Endothelial cell of umbilical vein (primary cell): Measurements from ENCODE around the gene COL20A1.

Source experiments
- CTCF ChIP-seq, 2 donors: IDR thresholded peaks; 1 replicate in 1 of 2; 2 replicates in 1 of 2; pipeline ENCODE4 v1.5.1; 2011; ENCODE audit warnings: low read length in 2 of 2, mild to moderate bottlenecking in 2 of 2, moderate library complexity in 2 of 2, control low read depth in 1 of 2, inconsistent platforms in 1 of 2, low read depth in 1 of 2; ENCODE audit not compliant: insufficient read depth in 1 of 2; ENCODE audit errors: extremely low read depth in 1 of 2
- EZH2 ChIP-seq: IDR thresholded peaks from 2 replicates; pipeline ENCODE4 v1.6.1; 2012; ENCODE audit warnings: borderline replicate concordance, low read depth, mild to moderate bottlenecking, moderate library complexity, low read length, inconsistent platforms; ENCODE audit not compliant: severe bottlenecking
- FOS ChIP-seq: IDR thresholded peaks from 2 replicates; pipeline ENCODE4 v1.6.1; 2011; ENCODE audit warnings: mild to moderate bottlenecking, low read length, moderate library complexity, borderline replicate concordance; ENCODE audit not compliant: insufficient read depth
- GATA2 ChIP-seq: IDR thresholded peaks from 2 replicates; pipeline ENCODE4 v1.7.0; 2011; ENCODE audit warnings: low read depth, mild to moderate bottlenecking, moderate library complexity, mixed read lengths, low read length; ENCODE audit not compliant: insufficient read length, insufficient read depth
- JUN ChIP-seq: IDR thresholded peaks from 2 replicates; pipeline ENCODE4 v1.6.1; 2011; ENCODE audit warnings: borderline replicate concordance, low read depth; ENCODE audit not compliant: insufficient read length, insufficient read depth
- MAX ChIP-seq: IDR thresholded peaks from 2 replicates; pipeline ENCODE4 v1.6.1; 2011; ENCODE audit not compliant: insufficient read depth, insufficient read length
- MYC ChIP-seq: IDR thresholded peaks from one replicate; pipeline ENCODE4 v1.6.1; 2011; ENCODE audit warnings: mild to moderate bottlenecking, low read depth, low read length
- POLR2A ChIP-seq: IDR thresholded peaks from 2 replicates; pipeline ENCODE4 v1.6.1; 2012; ENCODE audit warnings: low read depth, mild to moderate bottlenecking, control low read depth, low read length
- POLR2AphosphoS5 ChIP-seq: IDR thresholded peaks from 2 replicates; pipeline ENCODE4 v1.6.1; 2012; ENCODE audit warnings: low read depth, mild to moderate bottlenecking, control low read depth, low read length, moderate library complexity; ENCODE audit not compliant: insufficient read depth

GRCh38 chr20:63343460-63344445 is 50.8 kb downstream of the COL20A1 start:
- TF ChIP-seq EZH2, result no peak
- no peak for TF ChIP-seq CTCF (IDR thresholded peaks at IDR 0.05; ENCODE audit: extremely low read depth in 1 of 2, insufficient read depth in 1 of 2, low read depth in 1 of 2, low read length in 2 of 2)
- no peak for TF ChIP-seq MAX
- no peak for TF ChIP-seq POLR2A
- no peak for TF ChIP-seq POLR2AphosphoS5
- TF ChIP-seq FOS, result no peak
- TF ChIP-seq JUN, result no peak
- no peak for TF ChIP-seq GATA2
- no peak for TF ChIP-seq MYC
